Body of pancreas (tissue), 4 donors: ENCODE results near the gene CSF1.

Experiments
- CTCF ChIP-seq, 7 experiments: fragments of 450-650 bp in 4 of 7; fragments of 200-600 bp in 3 of 7; sonication (generic) in 3 of 7; IDR thresholded peaks; one replicate each; pipeline ENCODE4 v1.5.1; 2016 to 2019; ENCODE audit warnings: antibody characterized with exemption in 7 of 7
- POLR2A ChIP-seq, 3 donors: fragments of 450-650 bp; IDR thresholded peaks; one replicate each; pipeline ENCODE4 v1.6.1; 2016; ENCODE audit warnings: antibody characterized with exemption in 3 of 3, mild to moderate bottlenecking in 2 of 3

DNA sequence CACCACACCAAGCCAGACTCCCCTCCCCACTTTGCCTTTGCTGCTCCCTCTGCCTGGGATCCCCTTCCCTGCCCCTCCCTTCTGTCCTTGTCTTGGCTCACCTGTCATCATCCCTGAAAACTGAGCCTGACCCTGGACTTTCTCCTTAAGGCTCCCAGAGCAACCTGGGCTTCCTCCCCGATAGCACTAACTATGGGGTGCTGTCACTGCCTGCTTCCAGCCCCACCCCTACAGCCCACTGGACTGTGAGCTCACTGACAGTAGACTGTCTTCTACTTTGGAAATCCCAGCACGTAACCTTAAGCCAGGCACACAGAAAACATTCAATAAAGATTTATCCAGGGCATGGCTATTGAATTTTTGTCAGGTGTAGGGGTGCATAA lies 9.5 kb upstream of the CSF1 start:
- no peak for TF ChIP-seq CTCF (IDR thresholded peaks at IDR 0.05)
- TF ChIP-seq POLR2A (IDR thresholded peaks at IDR 0.05), result no peak
